Stomach smooth muscle (tissue), 2 donors: ENCODE data around the gene CDH4.

Experiments used
- H3K27ac ChIP-seq: one replicate; pipeline ENCODE4 v1.7.0; 2013; ENCODE audit warnings: mild to moderate bottlenecking, low read length, inconsistent platforms
- H3K27me3 ChIP-seq, 2 donors: one replicate each; pipeline ENCODE4 v1.7.0; 2013; ENCODE audit warnings: low read length in 2 of 2; ENCODE audit not compliant: insufficient read depth in 2 of 2, control insufficient read depth in 1 of 2
- H3K36me3 ChIP-seq, 2 donors: one replicate each; pipeline ENCODE4 v1.7.0; 2013; ENCODE audit warnings: low read length in 2 of 2; ENCODE audit not compliant: control insufficient read depth in 2 of 2, insufficient read depth in 2 of 2
- H3K4me1 ChIP-seq: one replicate; pipeline ENCODE4 v1.7.0; 2013; ENCODE audit warnings: low read length; ENCODE audit not compliant: control insufficient read depth, insufficient read depth
- H3K4me3 ChIP-seq, 2 donors: one replicate each; pipeline ENCODE4 v1.7.0; 2013; ENCODE audit warnings: low read length in 2 of 2
- H3K9ac ChIP-seq, 2 donors: one replicate each; pipeline ENCODE4 v1.7.0; 2013; ENCODE audit warnings: low read length in 2 of 2, mild to moderate bottlenecking in 1 of 2
- H3K9me3 ChIP-seq, 2 donors: one replicate each; pipeline ENCODE4 v1.7.0; 2013; ENCODE audit warnings: low read length in 2 of 2; ENCODE audit not compliant: control insufficient read depth in 2 of 2
- donor health status: healthy.
- donor health status: Pancreatic carcinoma.

Gene CDH4

GRCh38 chr20:61281286-61281795 is 29.3 kb downstream of the CDH4 start:
- Histone ChIP-seq H3K27ac (no peak overlapping the region), H3K27me3 (peaks cover 6 to 10% of the 10 kb centered on the region in 2 donors), H3K9me3 (peaks cover 0 to 3% of the 10 kb centered on the region in 2 donors), H3K36me3 (no peaks in the 10 kb centered on the region), H3K4me3 (no peak overlapping the region), H3K9ac (no peak overlapping the region), H3K4me1 (no peaks in the 10 kb centered on the region)

- H3K4me3 ChIP-seq = no peak overlapping the region
- H3K9me3 ChIP-seq = peaks cover 0 to 3% of the 10 kb centered on the region in 2 donors
- H3K27ac ChIP-seq = no peak overlapping the region
- H3K4me1 ChIP-seq = no peaks in the 10 kb centered on the region
- peaks cover 3 to 21% of the 10 kb centered on the region in 2 donors for H3K27me3 ChIP-seq
- no peaks in the 10 kb centered on the region for H3K36me3 ChIP-seq
- no peak overlapping the region for H3K9ac ChIP-seq
These were observed 32.7 kb downstream of the CDH4 start for GRCh38 chr20:61284752-61285151.

GRCh38 chr20:61285152-61285645 is 33.1 kb downstream of the CDH4 start:
- peaks cover 3 to 18% of the 10 kb centered on the region in 2 donors for H3K27me3 ChIP-seq
- H3K36me3 ChIP-seq = no peaks in the 10 kb centered on the region

GRCh38 chr20:61285691-61286090 is 33.6 kb downstream of the CDH4 start:
- H3K9ac ChIP-seq = no peak overlapping the region
- no peak overlapping the region for H3K27ac ChIP-seq
- H3K4me3 ChIP-seq = no peak overlapping the region
- H3K9me3 ChIP-seq = peaks cover 0 to 3% of the 10 kb centered on the region in 2 donors
- H3K27me3 ChIP-seq = peaks cover 3 to 15% of the 10 kb centered on the region in 2 donors
- no peaks in the 10 kb centered on the region for H3K36me3 ChIP-seq
- H3K4me1 ChIP-seq = no peaks in the 10 kb centered on the region

More at GRCh38 chr20:61285152-61285645, 33.1 kb downstream of the CDH4 start:
- H3K4me1 ChIP-seq = no peaks in the 10 kb centered on the region
- H3K27ac ChIP-seq = no peak overlapping the region
- no peak overlapping the region for H3K4me3 ChIP-seq
- peaks cover 0 to 3% of the 10 kb centered on the region in 2 donors for H3K9me3 ChIP-seq
- no peak overlapping the region for H3K9ac ChIP-seq

GRCh38 chr20:61287583-61288275 is 35.7 kb downstream of the CDH4 start:
- H3K9me3 ChIP-seq = no peaks in the 10 kb centered on the region
- no peaks in the 10 kb centered on the region for H3K36me3 ChIP-seq
- H3K27me3 ChIP-seq = peaks cover 3 to 15% of the 10 kb centered on the region in 2 donors
- H3K4me3 ChIP-seq = no peak overlapping the region
- H3K27ac ChIP-seq = no peak overlapping the region
- H3K4me1 ChIP-seq = no peaks in the 10 kb centered on the region
- H3K9ac ChIP-seq = no peak overlapping the region

- no peak overlapping the region for H3K9ac ChIP-seq
- no peak overlapping the region for H3K27ac ChIP-seq
- H3K36me3 ChIP-seq = no peaks in the 10 kb centered on the region
- no peak overlapping the region for H3K4me3 ChIP-seq
- no peaks in the 10 kb centered on the region for H3K9me3 ChIP-seq
- H3K27me3 ChIP-seq = peaks cover 3 to 15% of the 10 kb centered on the region in 2 donors
- H3K4me1 ChIP-seq = no peaks in the 10 kb centered on the region
These were observed 36.3 kb downstream of the CDH4 start for GRCh38 chr20:61288331-61288784.

- Histone ChIP-seq H3K9me3 (no peaks in the 10 kb centered on the region), H3K27me3 (peaks cover 3 to 15% of the 10 kb centered on the region in 2 donors), H3K4me3 (no peak overlapping the region), H3K4me1 (no peaks in the 10 kb centered on the region), H3K9ac (no peak overlapping the region), H3K27ac (no peak overlapping the region), H3K36me3 (no peaks in the 10 kb centered on the region)
These were observed 37.1 kb downstream of the CDH4 start for GRCh38 chr20:61289166-61289565.

GRCh38 chr20:61290721-61291120 is 38.7 kb downstream of the CDH4 start:
- Histone ChIP-seq H3K27ac (no peak overlapping the region), H3K36me3 (no peaks in the 10 kb centered on the region), H3K27me3 (peaks cover 3 to 15% of the 10 kb centered on the region in 2 donors), H3K4me3 (no peak overlapping the region), H3K9ac (no peak overlapping the region), H3K9me3 (peaks cover 0 to 2% of the 10 kb centered on the region in 2 donors), H3K4me1 (no peaks in the 10 kb centered on the region)

- H3K4me3 ChIP-seq = no peak overlapping the region
- H3K9ac ChIP-seq = no peak overlapping the region
- no peak overlapping the region for H3K27ac ChIP-seq
- no peaks in the 10 kb centered on the region for H3K36me3 ChIP-seq
- peaks cover 3 to 15% of the 10 kb centered on the region in 2 donors for H3K27me3 ChIP-seq
- no peaks in the 10 kb centered on the region for H3K4me1 ChIP-seq
- H3K9me3 ChIP-seq = peaks cover 0 to 2% of the 10 kb centered on the region in 2 donors
These were observed 39.2 kb downstream of the CDH4 start for GRCh38 chr20:61291166-61291829.

GRCh38 chr20:61292391-61292790 is 40.3 kb downstream of the CDH4 start:
- Histone ChIP-seq H3K27ac (no peak overlapping the region), H3K9ac (no peak overlapping the region), H3K36me3 (no peaks in the 10 kb centered on the region), H3K9me3 (peaks cover 0 to 2% of the 10 kb centered on the region in 2 donors), H3K4me1 (no peaks in the 10 kb centered on the region), H3K4me3 (no peak overlapping the region), H3K27me3 (peaks cover 0 to 8% of the 10 kb centered on the region in 2 donors)
